Epithelial cell of proximal tubule (primary cell): ENCODE data around the gene BLNK. TPM values are rescaled to one million over a fixed set of nuclear protein-coding genes. Genes with fewer than 3 reads are reported as not detected.

Source experiments
- DNase-seq: peaks from one replicate; pipeline ENCODE4 v3.0.0-alpha.2; 2011; ENCODE audit warnings: low read depth
- H3K4me3 ChIP-seq: 2 replicates; pipeline ENCODE4 v1.5.1; 2011; ENCODE audit warnings: low read depth, mild to moderate bottlenecking, low read length
- CTCF ChIP-seq: conservative IDR thresholded peaks from 2 replicates; pipeline ENCODE4 v1.5.1; 2012; ENCODE audit warnings: low read depth, mild to moderate bottlenecking, low read length
- total RNA-seq: library from RNA; depleted of rRNA; stranded (reverse); fragments of >200 nt; gene quantifications from 2 replicates; pipeline ENCODE4 v1.2.3, GENCODE V29; 2015

The BLNK gene
- total RNA-seq, 1 donor from 2014 or later = 0.12 TPM

DNA sequence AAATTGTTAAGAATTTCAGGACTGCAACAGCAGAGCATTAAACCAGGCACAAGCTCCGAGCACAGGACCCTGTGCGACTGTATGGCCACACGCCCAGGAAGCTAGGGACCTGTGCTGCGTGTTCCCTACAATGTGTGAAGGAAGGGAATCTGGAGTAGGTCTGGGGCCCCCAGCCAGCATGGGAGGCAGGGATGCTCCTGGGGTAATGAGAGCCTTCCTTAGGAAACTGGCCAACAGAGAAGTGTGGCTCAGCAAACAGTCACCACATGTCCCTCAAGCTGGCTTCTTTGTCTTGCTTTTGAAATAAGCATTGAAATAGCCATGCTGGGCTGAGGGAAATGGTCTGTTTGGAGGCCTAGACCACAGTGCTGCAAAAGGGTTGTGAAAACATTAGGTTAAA lies 8.2 kb downstream of the BLNK start:
- H3K4me3 ChIP-seq = no peak overlapping the region

DNA sequence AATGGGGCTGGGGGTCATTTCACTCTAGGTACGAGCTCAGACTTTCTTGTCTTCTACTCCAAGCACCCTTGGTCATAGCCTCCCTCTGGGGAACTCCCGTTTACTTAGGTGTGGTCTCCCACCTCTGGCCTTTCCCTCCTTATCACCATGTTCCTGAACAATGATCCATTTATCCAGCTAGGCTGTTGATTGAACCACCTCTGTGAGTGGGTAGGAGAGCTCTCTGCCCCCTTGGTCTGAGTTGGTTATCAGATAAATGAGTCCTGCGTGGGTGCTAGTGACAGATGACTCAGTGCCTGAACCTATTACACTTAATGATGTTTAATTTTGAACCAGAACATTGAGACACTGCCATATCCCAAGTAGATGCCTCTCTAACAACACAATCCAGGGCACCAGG lies 9.4 kb downstream of the BLNK start:
- TF ChIP-seq CTCF = no peak
- H3K4me3 ChIP-seq = no peak overlapping the region
- DNase-seq = no peak

More for the DNA sequence above, 8.2 kb downstream of the BLNK start:
- no peak for TF ChIP-seq CTCF
- DNase-seq = no peak

DNA sequence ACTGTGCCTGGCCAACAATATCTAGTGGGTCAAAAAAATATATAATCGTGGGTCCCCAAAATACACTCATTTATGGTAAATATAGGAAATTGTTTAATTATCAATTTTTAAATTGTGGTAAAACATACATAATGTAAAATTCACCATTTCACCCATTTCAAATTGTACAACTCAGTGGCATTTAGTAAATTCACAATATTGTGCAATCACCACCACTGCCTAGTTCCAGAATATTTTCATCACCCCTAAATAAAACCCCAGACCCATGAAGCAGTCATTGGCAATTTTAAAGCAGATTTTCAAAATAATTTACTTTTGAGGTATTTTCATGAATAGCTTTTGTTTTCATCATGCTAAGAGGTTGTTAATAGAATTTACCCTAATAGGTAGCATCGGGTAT lies 10.2 kb downstream of the BLNK start:
- DNase-seq = no peak
- no peak for TF ChIP-seq CTCF
- no peak overlapping the region for H3K4me3 ChIP-seq

DNA sequence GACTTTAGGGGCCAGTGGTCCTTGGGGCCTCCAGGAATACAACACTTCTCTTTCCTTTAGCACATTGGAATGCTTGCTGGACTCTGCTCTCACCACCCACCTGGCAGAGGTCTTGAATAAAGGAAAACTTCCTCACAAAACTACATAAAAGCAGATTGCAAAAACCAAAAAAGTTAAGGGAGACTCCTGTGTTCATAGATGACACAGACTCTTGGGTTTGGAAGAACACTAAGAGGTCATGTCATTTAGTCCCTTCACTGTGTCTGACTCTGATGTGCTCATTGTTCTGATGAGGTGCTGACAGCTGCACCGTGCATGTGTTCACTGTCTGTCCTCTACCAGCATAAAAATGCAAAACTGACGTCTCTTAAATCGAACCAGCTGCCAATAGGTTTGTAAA lies 11.4 kb downstream of the BLNK start:
- DNase-seq = no peak
- no peak overlapping the region for H3K4me3 ChIP-seq
- no peak for TF ChIP-seq CTCF

GRCh38 chr10:96259150-96259549 lies 12.2 kb downstream of the BLNK start:
- DNase-seq = no peak
- no peak overlapping the region for H3K4me3 ChIP-seq
- no peak for TF ChIP-seq CTCF

GRCh38 chr10:96257944-96258343 lies 13.4 kb downstream of the BLNK start:
- DNase-seq = no peak
- H3K4me3 ChIP-seq = no peak overlapping the region

More at GRCh38 chr10:96257944-96258343, 13.4 kb downstream of the BLNK start:
- TF ChIP-seq CTCF = no peak
